AG04450 (cell line): ENCODE data around the gene BANK1. TPM values are rescaled to one million over a fixed set of nuclear protein-coding genes. Genes with fewer than 3 reads are reported as not detected.

Source experiments
- CTCF ChIA-PET: fragments of 300-600, 350-600 bp; formaldehyde crosslinking; extraction: SDS; loops from one replicate; lab custom pipeline; 2022; ENCODE audit warnings: antibody characterized with exemption, inconsistent platforms; lab: Charles Lee
- POLR2A ChIA-PET: fragments of 350-600 bp; formaldehyde crosslinking; extraction: SDS; loops from one replicate; lab custom pipeline; 2021; ENCODE audit warnings: antibody characterized with exemption, inconsistent platforms; lab: Yijun Ruan, JAX
- DNase-seq: peaks from one replicate; pipeline ENCODE4 v3.0.0-alpha.2; 2011; ENCODE audit warnings: low read depth, low spot score
- H3K27ac ChIP-seq: one replicate; pipeline ENCODE4 v1.5.1; 2012; ENCODE audit warnings: low read depth, low read length, control low read depth
- H3K27me3 ChIP-seq: one replicate; pipeline ENCODE4 v1.6.0; 2012; ENCODE audit warnings: low read length; ENCODE audit not compliant: control insufficient read depth, insufficient read depth
- H3K4me3 ChIP-seq: 2 replicates; pipeline ENCODE4 v1.5.1; 2011; ENCODE audit warnings: mild to moderate bottlenecking, low read depth, low read length, control low read depth
- H3K9me3 ChIP-seq: 2 replicates; pipeline ENCODE4 v1.5.1; 2012; ENCODE audit warnings: low read length; ENCODE audit not compliant: control insufficient read depth, insufficient read depth
- CTCF ChIP-seq: IDR thresholded peaks from 2 replicates; pipeline ENCODE4 v1.5.1; 2011; ENCODE audit warnings: low read depth, low read length, control low read depth, inconsistent platforms
- polyA plus RNA-seq: library from polyadenylated mRNA; depleted of rRNA; stranded (reverse); fragments of >200 nt; gene quantifications from 2 replicates; pipeline ENCODE4 v1.2.3, GENCODE V29; 2011

BANK1 gene
- polyA plus RNA-seq, 1 experiment: 0.53 TPM

DNA sequence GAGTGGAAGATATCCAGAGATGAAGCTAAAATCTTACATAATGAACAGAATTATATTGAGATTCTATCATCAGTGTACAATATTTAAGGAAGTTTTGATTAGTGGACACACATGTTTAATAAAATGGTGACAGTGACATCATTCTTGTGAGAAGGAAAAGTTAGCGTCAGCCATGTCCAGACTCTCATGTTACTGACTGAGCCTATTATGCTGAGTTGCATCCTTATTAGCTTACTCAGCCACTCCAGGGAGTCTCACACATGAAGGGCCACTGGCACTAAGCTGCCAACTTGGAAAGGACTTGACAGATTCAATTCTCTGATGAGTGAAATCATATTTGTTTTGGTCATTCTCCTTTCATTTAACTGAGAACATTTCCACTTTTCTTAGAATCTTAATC lies 170.6 kb downstream of the BANK1 start:
- POLR2A ChIA-PET: no interaction called here
- Histone ChIP-seq H3K27ac (no peak overlapping the region), H3K27me3 (no peaks in the 10 kb centered on the region), H3K9me3 (no peaks in the 10 kb centered on the region), H3K4me3 (no peak overlapping the region)
- DNase-seq: no peak
- CTCF ChIA-PET: interaction anchor here (1.0 kb wide), 1 partner anchor 11 kb away, joined by 4 read pairs; no protein-coding TSS in a partner anchor
- TF ChIP-seq CTCF: no peak

- no peak overlapping the region for H3K27ac ChIP-seq
- H3K9me3 ChIP-seq: no peaks in the 10 kb centered on the region
- POLR2A ChIA-PET: interaction anchor here (1.0 kb wide), 1 partner anchor 23 kb away, joined by 3 read pairs; no protein-coding TSS in a partner anchor
- no peaks in the 10 kb centered on the region for H3K27me3 ChIP-seq
- CTCF ChIA-PET: no interaction called here
- no peak for DNase-seq
- no peak overlapping the region for H3K4me3 ChIP-seq
- TF ChIP-seq CTCF: no peak
These were observed 177.3 kb downstream of the BANK1 start for GRCh38 chr4:101967697-101968346.

GRCh38 chr4:101968364-101968763 lies 177.8 kb downstream of the BANK1 start:
- POLR2A ChIA-PET: interaction anchor here (1.0 kb wide), 1 partner anchor 24 kb away, joined by 3 read pairs; no protein-coding TSS in a partner anchor
- no peak overlapping the region for H3K27ac ChIP-seq
- CTCF ChIA-PET: no interaction called here

GRCh38 chr4:101969965-101970364 lies 179.4 kb downstream of the BANK1 start:
- H3K27ac ChIP-seq: no peak overlapping the region
- no peaks in the 10 kb centered on the region for H3K27me3 ChIP-seq
- H3K4me3 ChIP-seq: no peak overlapping the region
- CTCF ChIA-PET: no interaction called here
- DNase-seq: no peak
- POLR2A ChIA-PET: no interaction called here
- TF ChIP-seq CTCF: no peak
- H3K9me3 ChIP-seq: no peaks in the 10 kb centered on the region

More at GRCh38 chr4:101968364-101968763, 177.8 kb downstream of the BANK1 start:
- Histone ChIP-seq H3K4me3 (no peak overlapping the region), H3K27me3 (no peaks in the 10 kb centered on the region), H3K9me3 (no peaks in the 10 kb centered on the region)
- no peak for TF ChIP-seq CTCF
- no peak for DNase-seq

- H3K9me3 ChIP-seq: no peaks in the 10 kb centered on the region
- ChIA-PET POLR2A (no interaction called here), CTCF (no interaction called here)
- no peak overlapping the region for H3K27ac ChIP-seq
- no peak for TF ChIP-seq CTCF
- H3K27me3 ChIP-seq: no peaks in the 10 kb centered on the region
- H3K4me3 ChIP-seq: no peak overlapping the region
- DNase-seq: no peak
These were observed 180.1 kb downstream of the BANK1 start for GRCh38 chr4:101970547-101971155.
